Measurements from ENCODE around the gene NR6A1.

Gene NR6A1

GRCh38 chr9:124698265-124698664, 72.8 kb downstream of the NR6A1 start:
- peaks cover 5% of the 10 kb centered on the region; the same call in 1 of the 2 replicates for H3K79me2 ChIP-seq (ENCODE audit: insufficient read depth, low read length)
- H4K20me1 ChIP-seq (ENCODE audit: insufficient read depth, low read length, poor library complexity, severe bottlenecking): peaks cover 3% of the 10 kb centered on the region
- no peak overlapping the region for H3K4me2 ChIP-seq (ENCODE audit: low read depth, low read length, poor library complexity, severe bottlenecking)
- TF ChIP-seq CTCF (conservative IDR thresholded peaks at IDR 0.05; ENCODE audit: low read length): no peak
- TF ChIP-seq EZH2phosphoT487 (IDR thresholded peaks at IDR 0.05; ENCODE audit: borderline replicate concordance): no peak
- H3K27me3 ChIP-seq (ENCODE audit: insufficient read depth, low read length, poor library complexity, severe bottlenecking): no peaks in the 10 kb centered on the region
- H3K9me3 ChIP-seq (ENCODE audit: insufficient read depth, low read depth, low read length): no peaks in the 10 kb centered on the region
- H3K9me2 ChIP-seq (replicated peaks; ENCODE audit: low read depth, low read length): no peaks in the 10 kb centered on the region
- H3K36me3 ChIP-seq (ENCODE audit: insufficient read depth, low read length): no peaks in the 10 kb centered on the region
- H3K4me3 ChIP-seq (ENCODE audit: low read length, poor library complexity, severe bottlenecking): no peak overlapping the region
- no peak overlapping the region for H2AFZ ChIP-seq (ENCODE audit: low read length)
- H3K9ac ChIP-seq (ENCODE audit: low read depth, low read length, poor library complexity, severe bottlenecking): no peak overlapping the region
- H3K4me1 ChIP-seq (ENCODE audit: insufficient read depth, low read length, poor library complexity, severe bottlenecking): no peaks in the 10 kb centered on the region
- no peaks in the 10 kb centered on the region for H3F3A ChIP-seq (ENCODE audit: low read depth)

- Histone ChIP-seq H3K9me3 (ENCODE audit: insufficient read depth, low read depth, low read length) (no peaks in the 10 kb centered on the region), H3K9ac (ENCODE audit: low read depth, low read length, poor library complexity, severe bottlenecking) (no peak overlapping the region), H3K9me2 (replicated peaks; ENCODE audit: low read depth, low read length) (no peaks in the 10 kb centered on the region), H2AFZ (ENCODE audit: low read length) (no peak overlapping the region), H3K79me2 (ENCODE audit: insufficient read depth, low read length) (peaks cover 5% of the 10 kb centered on the region; the same call in 1 of the 2 replicates), H3K4me2 (ENCODE audit: low read depth, low read length, poor library complexity, severe bottlenecking) (no peak overlapping the region), H3K27me3 (ENCODE audit: insufficient read depth, low read length, poor library complexity, severe bottlenecking) (no peaks in the 10 kb centered on the region), H3K36me3 (ENCODE audit: insufficient read depth, low read length) (no peaks in the 10 kb centered on the region), H4K20me1 (ENCODE audit: insufficient read depth, low read length, poor library complexity, severe bottlenecking) (peaks cover 3% of the 10 kb centered on the region), H3K4me3 (ENCODE audit: low read length, poor library complexity, severe bottlenecking) (no peak overlapping the region), H3K4me1 (ENCODE audit: insufficient read depth, low read length, poor library complexity, severe bottlenecking) (no peaks in the 10 kb centered on the region), H3F3A (ENCODE audit: low read depth) (no peaks in the 10 kb centered on the region)
- TF ChIP-seq EZH2phosphoT487 (IDR thresholded peaks at IDR 0.05; ENCODE audit: borderline replicate concordance): no peak
- no peak for TF ChIP-seq CTCF (conservative IDR thresholded peaks at IDR 0.05; ENCODE audit: low read length)
Measured at GRCh38 chr9:124697326-124698200, 73.5 kb downstream of the NR6A1 start.

DNA sequence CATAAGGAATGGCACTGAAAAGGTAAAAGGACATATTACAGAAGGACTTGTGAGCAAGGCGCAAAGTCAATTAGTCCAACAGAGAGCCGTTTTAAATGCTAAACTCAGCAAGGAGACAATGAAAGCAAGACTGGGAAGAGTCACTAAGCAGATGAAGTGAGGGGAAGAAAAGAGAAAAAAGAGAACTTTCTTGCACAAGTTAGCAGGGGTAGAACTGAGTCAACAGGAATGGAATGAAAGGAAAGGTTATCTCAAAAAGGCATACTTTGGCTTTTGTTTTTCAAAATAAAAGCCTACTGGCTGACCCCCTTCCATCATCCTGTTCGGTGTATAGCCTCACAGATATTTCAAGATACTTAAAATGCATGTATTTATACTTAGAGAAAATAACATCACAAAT, 75.0 kb downstream of the NR6A1 start:
- H2AFZ ChIP-seq (ENCODE audit: low read length): no peak overlapping the region
- H3F3A ChIP-seq (ENCODE audit: low read depth): no peaks in the 10 kb centered on the region
- TF ChIP-seq CTCF (conservative IDR thresholded peaks at IDR 0.05; ENCODE audit: low read length): no peak
- no peak for TF ChIP-seq EZH2phosphoT487 (IDR thresholded peaks at IDR 0.05; ENCODE audit: borderline replicate concordance)
- peaks cover 3% of the 10 kb centered on the region for H4K20me1 ChIP-seq (ENCODE audit: insufficient read depth, low read length, poor library complexity, severe bottlenecking)
- no peak overlapping the region for H3K4me3 ChIP-seq (ENCODE audit: low read length, poor library complexity, severe bottlenecking)
- H3K4me1 ChIP-seq (ENCODE audit: insufficient read depth, low read length, poor library complexity, severe bottlenecking): no peaks in the 10 kb centered on the region
- no peaks in the 10 kb centered on the region for H3K27me3 ChIP-seq (ENCODE audit: insufficient read depth, low read length, poor library complexity, severe bottlenecking)
- peaks cover 5% of the 10 kb centered on the region; the same call in 1 of the 2 replicates for H3K79me2 ChIP-seq (ENCODE audit: insufficient read depth, low read length)
- H3K9me2 ChIP-seq (replicated peaks; ENCODE audit: low read depth, low read length): no peaks in the 10 kb centered on the region
- H3K4me2 ChIP-seq (ENCODE audit: low read depth, low read length, poor library complexity, severe bottlenecking): no peak overlapping the region
- no peaks in the 10 kb centered on the region for H3K9me3 ChIP-seq (ENCODE audit: insufficient read depth, low read depth, low read length)
- H3K9ac ChIP-seq (ENCODE audit: low read depth, low read length, poor library complexity, severe bottlenecking): no peak overlapping the region
- no peaks in the 10 kb centered on the region for H3K36me3 ChIP-seq (ENCODE audit: insufficient read depth, low read length)

Measured in Loucy (cell line).